Neural cell (in vitro differentiated cells): ENCODE measurements around the gene SDHAF4. TPM values are rescaled to one million over a fixed set of nuclear protein-coding genes. Genes with fewer than 3 reads are reported as not detected.

Source experiments
- H2AFZ ChIP-seq: fragments of 200-600, 300-800 bp; sonication (generic), shearing (Covaris generic); 2 replicates; pipeline ENCODE4 v1.6.0; 2014; ENCODE audit warnings: low read depth, mild to moderate bottlenecking, antibody characterized with exemption, low read length, moderate library complexity
- H3F3A ChIP-seq: fragments of 200-600 bp; shearing (Covaris generic); 2 replicates; pipeline ENCODE4 v1.6.1; 2016; ENCODE audit warnings: mild to moderate bottlenecking, moderate library complexity, mixed read lengths, antibody characterized with exemption, low read length; ENCODE audit not compliant: insufficient read depth, poor library complexity, severe bottlenecking
- H3K27ac ChIP-seq: fragments of 200-600, 300-800 bp; sonication (generic), shearing (Covaris generic); 2 replicates; pipeline ENCODE4 v1.5.1; 2014; ENCODE audit warnings: mild to moderate bottlenecking, low read length, moderate library complexity
- H3K27me3 ChIP-seq: fragments of 300-800, 200-600 bp; sonication (generic), shearing (Covaris generic); 2 replicates; pipeline ENCODE4 v1.6.0; 2014; ENCODE audit warnings: mild to moderate bottlenecking, low read depth, low read length, moderate library complexity; ENCODE audit not compliant: insufficient read depth
- H3K36me3 ChIP-seq: fragments of 300-800, 200-600 bp; sonication (generic), shearing (Covaris generic); 2 replicates; pipeline ENCODE4 v1.5.1; 2014; ENCODE audit warnings: mild to moderate bottlenecking, antibody characterized with exemption, low read length, moderate library complexity; ENCODE audit not compliant: insufficient read depth
- H3K4me2 ChIP-seq: fragments of 300-800, 200-600 bp; sonication (generic), shearing (Covaris generic); 2 replicates; pipeline ENCODE4 v1.6.0; 2014; ENCODE audit warnings: mild to moderate bottlenecking, low read length
- H3K4me3 ChIP-seq: fragments of 300-800, 200-600 bp; sonication (generic), shearing (Covaris generic); 2 replicates; pipeline ENCODE4 v1.5.1; 2014; ENCODE audit warnings: mild to moderate bottlenecking, low read length, moderate library complexity
- H3K79me2 ChIP-seq: fragments of 200-600 bp; shearing (Covaris generic); replicated peaks from 2 replicates; pipeline ENCODE4 v1.6.0; 2014; ENCODE audit warnings: mild to moderate bottlenecking, low read length, moderate library complexity; ENCODE audit not compliant: insufficient read depth
- H3K9ac ChIP-seq: fragments of 300-800, 200-600 bp; sonication (generic), shearing (Covaris generic); 2 replicates; pipeline ENCODE4 v1.6.1; 2016; ENCODE audit warnings: mild to moderate bottlenecking, low read length, mixed read lengths
- H3K9me2 ChIP-seq: fragments of 200-600 bp; shearing (Covaris generic); 2 replicates; pipeline ENCODE4 v1.6.1; 2016; ENCODE audit warnings: mild to moderate bottlenecking, low read length, mixed read lengths; ENCODE audit not compliant: insufficient read depth
- H3K9me3 ChIP-seq: fragments of 200-600, 300-800 bp; sonication (generic), shearing (Covaris generic); 2 replicates; pipeline ENCODE4 v1.6.1; 2016; ENCODE audit warnings: mild to moderate bottlenecking, mixed run types, low read length, moderate library complexity, mixed read lengths
- H4K20me1 ChIP-seq: fragments of 200-600 bp; shearing (Covaris generic); 2 replicates; pipeline ENCODE4 v1.6.1; 2016; ENCODE audit warnings: mild to moderate bottlenecking, mixed run types; ENCODE audit not compliant: insufficient read depth
- CTCF ChIP-seq: fragments of 450-650 bp; IDR thresholded peaks from 2 replicates; pipeline ENCODE4 v1.5.1; 2014; ENCODE audit warnings: antibody characterized with exemption, mild to moderate bottlenecking, moderate library complexity; ENCODE audit not compliant: poor library complexity, severe bottlenecking
- EZH2 ChIP-seq: fragments of 200-600, 300-800 bp; shearing (Covaris generic), sonication (generic); IDR thresholded peaks from 2 replicates; pipeline ENCODE4 v1.6.1; 2014; ENCODE audit warnings: antibody characterized with exemption, low read length, borderline replicate concordance, mild to moderate bottlenecking; ENCODE audit not compliant: insufficient read depth, poor library complexity, severe bottlenecking
- MXI1 ChIP-seq: fragments of 450-650 bp; conservative IDR thresholded peaks from 2 replicates; pipeline ENCODE4 v1.6.1; 2014; ENCODE audit warnings: antibody characterized with exemption, mild to moderate bottlenecking; ENCODE audit not compliant: poor library complexity, severe bottlenecking
- POLR2AphosphoS5 ChIP-seq: IDR thresholded peaks from 2 replicates; pipeline ENCODE4 v1.6.1; 2012
- RAD21 ChIP-seq: fragments of 450-650 bp; conservative IDR thresholded peaks from 2 replicates; pipeline ENCODE4 v1.6.1; 2014; ENCODE audit warnings: antibody characterized with exemption, mild to moderate bottlenecking, moderate library complexity
- REST ChIP-seq: IDR thresholded peaks from 2 replicates; pipeline ENCODE4 v1.6.1; 2012; ENCODE audit warnings: borderline replicate concordance
- SMC3 ChIP-seq: fragments of 450-650 bp; conservative IDR thresholded peaks from 2 replicates; pipeline ENCODE4 v1.6.1; 2014; ENCODE audit warnings: antibody characterized with exemption, mild to moderate bottlenecking, moderate library complexity; ENCODE audit not compliant: poor library complexity
- TAF1 ChIP-seq: IDR thresholded peaks from 2 replicates; pipeline ENCODE4 v1.6.1; 2012; ENCODE audit warnings: low read depth
- polyA plus RNA-seq: library from polyadenylated mRNA; depleted of rRNA; stranded (reverse); fragments of >200 nt; gene quantifications from 2 replicates; pipeline ENCODE4 v1.2.3, GENCODE V29; 2014

SDHAF4 gene
- polyA plus RNA-seq, 1 donor from 2014 or later, result 28.2 TPM

- Histone ChIP-seq H3F3A (no peaks in the 10 kb centered on the region), H2AFZ (no peak overlapping the region), H3K9me2 (no peaks in the 10 kb centered on the region), H3K36me3 (no peaks in the 10 kb centered on the region), H3K4me3 (no peak overlapping the region), H3K9ac (no peak overlapping the region), H3K4me2 (no peak overlapping the region), H3K79me2 (no peaks in the 10 kb centered on the region), H4K20me1 (no peaks in the 10 kb centered on the region), H3K27me3 (no peaks in the 10 kb centered on the region), H3K9me3 (no peaks in the 10 kb centered on the region), H3K27ac (no peak overlapping the region)
- TF ChIP-seq RAD21 (peak; percentile 50), REST (no peak), POLR2AphosphoS5 (no peak), CTCF (no peak)
Measured at GRCh38 chr6:70520575-70520974, 46.2 kb upstream of the SDHAF4 start.

- no peaks in the 10 kb centered on the region for H4K20me1 ChIP-seq
- H3F3A ChIP-seq, result no peaks in the 10 kb centered on the region
- H3K4me3 ChIP-seq, result no peak overlapping the region
- no peaks in the 10 kb centered on the region for H3K27me3 ChIP-seq
- H3K4me2 ChIP-seq, result no peak overlapping the region
- H3K79me2 ChIP-seq, result no peaks in the 10 kb centered on the region
- no peaks in the 10 kb centered on the region for H3K9me3 ChIP-seq
- TF ChIP-seq POLR2AphosphoS5, result no peak
- TF ChIP-seq EZH2, result no peak
- TF ChIP-seq REST, result no peak
- no peak for TF ChIP-seq TAF1
- no peak for TF ChIP-seq MXI1
- TF ChIP-seq SMC3, result no peak
- no peak for TF ChIP-seq RAD21
- H2AFZ ChIP-seq, result no peak overlapping the region
- H3K27ac ChIP-seq, result no peak overlapping the region
- no peak overlapping the region for H3K9ac ChIP-seq
- H3K9me2 ChIP-seq, result no peaks in the 10 kb centered on the region
- H3K36me3 ChIP-seq, result no peaks in the 10 kb centered on the region
Measured at GRCh38 chr6:70524721-70525286, 41.9 kb upstream of the SDHAF4 start.
